Mesothelial cell of epicardium (in vitro differentiated cells): ENCODE data around the gene EPX. TPM values are rescaled to one million over a fixed set of nuclear protein-coding genes. Genes with fewer than 3 reads are reported as not detected.

Experiments used
- DNase-seq, 2 experiments: peaks; one replicate each; pipeline ENCODE4 v3.0.0; 2021; ENCODE audit warnings: low spot score in 2 of 2; ENCODE audit not compliant: unreplicated experiment in 2 of 2
- H3K27ac Mint-ChIP-seq: 2 replicates; pipeline ENCODE4 v1.8.0; 2021; ENCODE audit warnings: mixed read lengths
- H3K27me3 Mint-ChIP-seq: 2 replicates; pipeline ENCODE4 v1.8.0; 2021; ENCODE audit warnings: low read depth, mixed read lengths
- H3K36me3 Mint-ChIP-seq: 2 replicates; pipeline ENCODE4 v1.8.0; 2021; ENCODE audit warnings: mixed read lengths
- H3K4me1 Mint-ChIP-seq: 2 replicates; pipeline ENCODE4 v1.8.0; 2021; ENCODE audit warnings: mixed read lengths
- H3K4me3 Mint-ChIP-seq: 2 replicates; pipeline ENCODE4 v1.8.0; 2021; ENCODE audit warnings: mild to moderate bottlenecking, moderate library complexity, mixed read lengths
- H3K9me3 Mint-ChIP-seq: 2 replicates; pipeline ENCODE4 v1.8.0; 2021; ENCODE audit warnings: mixed read lengths
- total RNA-seq: library from RNA; stranded (reverse); gene quantifications from 3 replicates; pipeline ENCODE4 v1.2.1, GENCODE V29; 2021
- TF ChIP-seq, protein P1 (sequence below): fragments of 200-600 bp; sonication (generic); IDR thresholded peaks from one replicate; pipeline ENCODE4 v1.5.0; 2021; ENCODE audit warnings: antibody characterized with exemption; ENCODE audit not compliant: unreplicated experiment

EPX gene
- total RNA-seq, 1 donor from 2014 or later, result not detected

DNA sequence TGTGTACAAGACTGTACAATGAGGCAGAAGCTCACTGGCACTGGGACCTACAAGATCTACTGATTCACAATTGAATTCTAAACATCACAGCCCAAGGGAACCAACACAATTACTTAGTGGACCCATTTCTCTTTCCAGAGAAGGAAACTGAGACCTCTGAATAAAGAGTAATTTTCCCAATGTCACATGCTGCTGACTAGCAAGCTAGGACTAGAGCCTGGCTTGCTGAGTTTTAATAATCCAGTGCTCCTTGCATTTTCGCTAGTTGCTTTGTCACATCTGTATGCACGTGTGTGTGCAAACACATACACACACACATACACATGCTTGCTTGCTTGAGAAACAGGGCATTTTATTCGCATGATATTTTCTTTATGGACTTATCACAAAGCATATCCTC is 42.0 kb downstream of the EPX start:
- Mint-ChIP-seq H3K4me3 (no peak overlapping the region), H3K4me1 (peaks cover 6% of the 10 kb centered on the region), H3K27me3 (peaks cover 83% of the 10 kb centered on the region), H3K27ac (no peak overlapping the region), H3K9me3 (no peaks in the 10 kb centered on the region), H3K36me3 (no peaks in the 10 kb centered on the region)
- TF ChIP-seq, protein P1, sequence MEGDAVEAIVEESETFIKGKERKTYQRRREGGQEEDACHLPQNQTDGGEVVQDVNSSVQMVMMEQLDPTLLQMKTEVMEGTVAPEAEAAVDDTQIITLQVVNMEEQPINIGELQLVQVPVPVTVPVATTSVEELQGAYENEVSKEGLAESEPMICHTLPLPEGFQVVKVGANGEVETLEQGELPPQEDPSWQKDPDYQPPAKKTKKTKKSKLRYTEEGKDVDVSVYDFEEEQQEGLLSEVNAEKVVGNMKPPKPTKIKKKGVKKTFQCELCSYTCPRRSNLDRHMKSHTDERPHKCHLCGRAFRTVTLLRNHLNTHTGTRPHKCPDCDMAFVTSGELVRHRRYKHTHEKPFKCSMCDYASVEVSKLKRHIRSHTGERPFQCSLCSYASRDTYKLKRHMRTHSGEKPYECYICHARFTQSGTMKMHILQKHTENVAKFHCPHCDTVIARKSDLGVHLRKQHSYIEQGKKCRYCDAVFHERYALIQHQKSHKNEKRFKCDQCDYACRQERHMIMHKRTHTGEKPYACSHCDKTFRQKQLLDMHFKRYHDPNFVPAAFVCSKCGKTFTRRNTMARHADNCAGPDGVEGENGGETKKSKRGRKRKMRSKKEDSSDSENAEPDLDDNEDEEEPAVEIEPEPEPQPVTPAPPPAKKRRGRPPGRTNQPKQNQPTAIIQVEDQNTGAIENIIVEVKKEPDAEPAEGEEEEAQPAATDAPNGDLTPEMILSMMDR, result no peak
- DNase-seq, result no peak

DNA sequence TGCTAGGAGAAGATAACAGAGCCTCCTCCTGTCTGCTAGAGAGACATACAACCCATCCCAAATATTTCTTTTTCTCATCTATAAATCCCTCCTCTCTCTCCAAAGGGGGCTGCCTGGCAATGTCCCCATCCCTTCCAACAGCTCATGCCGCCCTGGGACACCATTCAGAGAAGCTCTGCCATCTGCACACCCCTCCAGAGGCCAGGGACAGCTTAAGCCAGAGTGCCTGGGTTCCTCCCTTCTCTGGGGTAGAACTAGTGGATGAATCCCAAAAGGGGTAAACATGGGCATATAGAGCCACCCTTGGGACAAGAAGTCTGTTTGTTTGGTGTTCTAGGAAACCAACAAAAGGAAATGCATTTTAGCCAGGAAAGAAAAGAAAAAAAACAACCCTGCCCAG is 43.3 kb downstream of the EPX start:
- Mint-ChIP-seq H3K4me1 (peaks cover 6% of the 10 kb centered on the region), H3K27me3 (peaks cover 92% of the 10 kb centered on the region), H3K36me3 (no peaks in the 10 kb centered on the region), H3K9me3 (no peaks in the 10 kb centered on the region), H3K27ac (no peak overlapping the region), H3K4me3 (no peak overlapping the region)
- DNase-seq, result no peak
- TF ChIP-seq, protein P1, result no peak

- Mint-ChIP-seq H3K36me3 (no peaks in the 10 kb centered on the region), H3K4me3 (no peak overlapping the region), H3K4me1 (peaks cover 5% of the 10 kb centered on the region), H3K27me3 (peaks cover 93% of the 10 kb centered on the region), H3K9me3 (no peaks in the 10 kb centered on the region), H3K27ac (no peak overlapping the region)
- TF ChIP-seq, protein P1, result no peak
- DNase-seq, result no peak
These were observed 43.9 kb downstream of the EPX start for GRCh38 chr17:58236394-58236793.

DNA sequence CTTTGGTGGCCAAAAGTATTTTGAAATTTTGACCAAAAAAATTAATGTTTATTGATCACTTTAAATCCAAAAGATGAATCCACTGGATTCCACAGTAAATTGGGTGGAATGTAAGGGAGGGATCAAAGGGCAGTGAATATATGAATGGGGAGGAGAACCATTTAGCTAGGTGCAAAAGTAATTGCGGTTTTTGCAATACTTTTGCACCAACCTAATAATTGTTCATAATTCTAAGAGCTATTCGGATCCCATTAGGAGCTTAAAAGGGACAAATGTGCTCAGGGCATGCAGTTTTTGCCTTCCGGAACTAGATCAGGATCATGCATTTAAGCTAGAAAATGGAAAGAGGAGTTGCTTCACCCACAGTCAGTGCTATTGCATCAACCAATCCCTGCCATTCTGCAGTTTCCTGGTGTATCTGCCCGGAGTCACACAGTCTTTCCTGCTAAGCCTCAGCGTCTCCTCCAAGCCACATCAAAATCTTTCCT is 45.7 kb downstream of the EPX start, which contains the start of gene LPO:
Gene LPO, plus strand, starts transcription at position 438 of the 488 bp plus-strand sequence. CDS start 4,396 bp downstream, outside the sequence.
- H3K9me3 Mint-ChIP-seq, result no peaks in the 10 kb centered on the region
- no peaks in the 10 kb centered on the region for H3K36me3 Mint-ChIP-seq
- H3K27ac Mint-ChIP-seq, result no peak within 1 kb of the TSS
- DNase-seq, result no peak
- no peak within 1 kb of the TSS for H3K4me3 Mint-ChIP-seq
- TF ChIP-seq, protein P1, result no peak
- peaks cover 3% of the 10 kb centered on the region for H3K4me1 Mint-ChIP-seq
- H3K27me3 Mint-ChIP-seq, result peaks cover 94% of the 10 kb centered on the region

GRCh38 chr17:58239987-58240386 is 47.5 kb downstream of the EPX start:
- no peak for DNase-seq
- TF ChIP-seq, protein P1, result no peak
- H3K27me3 Mint-ChIP-seq, result peaks cover 97% of the 10 kb centered on the region

DNA sequence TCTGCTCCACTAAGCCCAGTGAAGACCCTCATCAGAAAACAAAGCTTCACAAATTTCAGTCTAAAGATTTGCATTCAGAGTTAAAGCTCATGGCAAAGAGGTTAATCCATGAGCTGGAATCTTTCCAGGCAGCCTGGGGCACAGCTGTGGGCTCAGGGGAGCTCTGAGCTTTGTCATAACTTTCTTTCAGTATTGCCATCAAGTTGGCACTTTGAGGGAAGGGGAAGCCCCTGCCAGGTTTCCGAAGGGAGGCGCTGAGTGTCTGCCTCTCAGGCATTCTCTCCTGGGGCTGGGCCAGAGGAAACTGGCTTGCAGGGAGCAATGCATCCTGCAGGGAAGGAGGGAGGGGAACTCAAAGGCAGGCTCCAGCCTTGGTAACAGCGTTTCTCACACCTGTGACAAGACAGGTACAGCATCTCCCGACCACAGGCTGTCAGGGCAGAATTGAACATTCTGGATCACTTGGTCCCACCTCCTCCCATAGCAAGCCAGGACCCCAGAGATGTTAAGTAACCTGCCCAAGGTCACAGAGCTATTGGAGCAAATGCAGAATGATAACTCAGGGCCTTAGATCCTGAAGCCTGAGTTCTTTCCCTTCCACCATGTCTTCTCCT is 49.8 kb downstream of the EPX start:
- no peak overlapping the region for H3K27ac Mint-ChIP-seq
- DNase-seq, result no peak
- peaks cover 95% of the 10 kb centered on the region for H3K27me3 Mint-ChIP-seq
- no peaks in the 10 kb centered on the region for H3K9me3 Mint-ChIP-seq
- H3K36me3 Mint-ChIP-seq, result no peaks in the 10 kb centered on the region
- H3K4me3 Mint-ChIP-seq, result no peak overlapping the region
- TF ChIP-seq, protein P1, result no peak
- peaks cover 16% of the 10 kb centered on the region for H3K4me1 Mint-ChIP-seq

More at GRCh38 chr17:58239987-58240386, 47.5 kb downstream of the EPX start:
- Mint-ChIP-seq H3K27ac (no peak overlapping the region), H3K4me3 (no peak overlapping the region), H3K36me3 (no peaks in the 10 kb centered on the region), H3K4me1 (peaks cover 5% of the 10 kb centered on the region), H3K9me3 (no peaks in the 10 kb centered on the region)
